Renal cortex interstitium (tissue), 11 donors: Measurements from ENCODE around the gene CNTN2. TPM values are rescaled to one million over a fixed set of nuclear protein-coding genes. Genes with fewer than 3 reads are reported as not detected.

Experiments used
- DNase-seq, 11 donors: peaks; one replicate each; pipeline ENCODE4 v3.0.0-alpha.2; 2013; ENCODE audit warnings: low read depth in 9 of 11, low spot score in 4 of 11; ENCODE audit errors: extremely low read depth in 1 of 11
- polyA plus RNA-seq, 3 donors: library from polyadenylated mRNA; unstranded; fragments of 120-200 nt; gene quantifications; one replicate each; pipeline ENCODE4 v1.2.1, GENCODE V29; 2013; ENCODE audit not compliant: insufficient read length in 3 of 3

Gene CNTN2
- polyA plus RNA-seq, 3 donors: 0.59 to 0.76 (median 0.72) TPM

DNA sequence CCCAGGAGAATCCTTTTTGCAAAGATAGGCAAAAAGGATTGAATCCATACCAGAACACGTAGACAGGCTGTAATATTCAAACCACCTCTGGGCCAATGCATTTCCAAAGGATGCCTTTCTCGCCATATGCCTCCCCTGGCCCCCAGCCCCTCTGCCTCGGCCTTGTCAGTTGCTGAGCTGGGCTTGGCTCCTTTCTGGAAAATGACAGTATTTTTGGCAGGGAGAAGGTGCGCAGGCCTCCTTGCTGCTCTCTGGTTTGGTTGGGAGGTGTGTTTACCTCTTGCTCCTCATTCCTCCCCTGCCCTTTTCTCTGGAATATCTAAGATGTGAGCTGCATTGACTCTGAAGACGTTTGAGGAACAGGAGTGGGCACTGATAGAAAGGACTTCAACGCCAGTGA, 26.0 kb upstream of the CNTN2 start:
- no peak for DNase-seq

GRCh38 chr1:205017766-205018165, 25.2 kb upstream of the CNTN2 start:
- no peak for DNase-seq

DNA sequence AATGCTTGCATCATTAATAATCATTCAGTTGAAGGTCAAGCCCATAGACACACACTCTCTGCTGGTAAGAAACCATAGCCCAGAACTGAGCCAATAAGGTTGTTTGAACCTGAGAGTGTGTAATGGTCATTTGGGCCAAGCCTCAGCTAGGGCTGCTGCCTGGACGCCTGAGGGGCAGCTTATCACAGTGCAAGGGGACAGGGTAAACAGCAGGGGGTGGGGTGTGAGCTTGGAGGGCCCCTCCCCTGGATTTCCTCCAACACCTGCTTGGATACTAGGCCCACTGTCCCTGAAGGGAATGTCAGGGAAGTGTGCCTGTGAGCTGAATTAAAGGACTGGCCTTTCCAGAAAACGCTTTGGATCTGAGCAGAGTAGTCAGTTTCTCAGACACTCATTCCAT, 24.6 kb upstream of the CNTN2 start:
- no peak for DNase-seq

DNA sequence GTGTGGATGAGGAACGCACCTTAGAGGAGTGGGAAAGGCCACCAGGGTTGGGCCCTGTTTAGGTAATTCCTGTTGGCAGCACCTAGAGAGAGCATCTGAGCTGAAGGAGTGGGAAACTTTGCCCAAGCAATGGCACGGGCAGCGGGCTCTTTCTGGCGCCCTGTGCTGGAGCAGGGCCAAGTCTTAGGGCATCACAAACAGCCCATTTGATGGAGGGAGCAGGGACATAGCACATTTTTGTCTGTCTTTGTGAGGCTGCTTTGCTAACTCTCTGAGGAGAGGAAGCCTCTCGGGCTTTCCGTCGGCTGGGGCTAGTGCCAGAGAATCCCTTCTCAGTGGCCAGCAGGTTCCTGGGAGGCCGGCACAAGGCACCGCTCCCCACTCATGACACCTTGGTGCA, 22.5 kb upstream of the CNTN2 start:
- DNase-seq: no peak

DNA sequence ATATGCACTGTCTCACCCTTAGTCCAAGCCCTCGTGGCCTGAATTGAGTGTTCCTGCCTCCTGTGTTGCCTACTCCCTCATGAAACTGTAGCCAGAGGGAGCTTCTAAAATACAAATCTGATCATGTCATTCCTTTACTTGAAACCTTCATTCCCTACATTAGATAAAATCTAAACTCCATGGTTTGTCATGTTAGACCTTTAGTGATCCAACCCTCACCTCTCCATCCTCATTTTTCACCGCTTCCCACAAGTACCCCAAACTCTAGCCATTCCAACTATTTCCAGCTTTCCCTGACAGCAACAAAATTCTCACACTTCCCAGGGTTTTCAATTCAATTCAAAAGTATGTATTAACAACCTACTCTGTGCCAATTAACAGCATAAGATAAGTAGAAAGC, 18.3 kb upstream of the CNTN2 start:
- no peak for DNase-seq

- DNase-seq: no peak
These were observed 17.8 kb upstream of the CNTN2 start for GRCh38 chr1:205025239-205025638.

- DNase-seq: no peak
These were observed 16.8 kb upstream of the CNTN2 start for GRCh38 chr1:205026181-205026580.

DNA sequence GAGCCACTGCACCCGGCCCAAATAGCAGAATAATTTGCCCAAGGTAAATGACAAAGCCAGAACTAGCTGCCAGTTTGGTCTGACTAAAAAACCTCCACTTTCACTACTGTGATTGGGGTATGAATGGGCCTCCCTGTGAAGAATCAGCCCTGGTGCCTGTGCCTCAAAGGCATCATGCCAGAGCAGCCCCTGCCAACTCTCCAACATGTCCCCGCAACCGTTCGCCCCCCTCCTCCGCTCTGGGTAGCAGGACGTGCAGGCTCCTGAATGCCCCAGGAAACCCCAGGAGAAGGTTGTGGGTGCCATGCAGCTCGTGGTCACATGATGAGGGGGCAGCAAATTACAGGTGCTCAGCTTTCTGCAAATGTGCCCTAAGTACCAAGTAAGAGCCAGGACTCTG, 14.6 kb upstream of the CNTN2 start:
- no peak for DNase-seq

DNA sequence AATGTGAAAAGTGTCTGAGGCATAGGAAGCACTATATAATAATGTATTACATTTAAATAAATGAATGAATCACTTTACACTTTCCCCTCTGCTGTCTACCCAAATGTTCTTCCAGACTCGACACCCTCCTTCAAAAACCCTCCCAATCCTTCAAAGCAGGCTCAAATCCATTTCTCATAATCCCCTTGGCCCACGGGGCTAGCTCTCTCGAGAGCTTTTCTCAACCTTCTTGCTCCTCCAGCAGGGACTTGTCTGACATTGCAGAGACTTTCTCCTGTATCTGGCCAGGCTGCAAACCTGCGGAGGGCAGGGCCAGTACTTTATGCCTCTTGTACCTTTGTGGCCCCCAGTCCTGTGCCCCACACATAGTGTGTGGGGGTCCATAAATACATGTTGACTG, 14.1 kb upstream of the CNTN2 start:
- no peak for DNase-seq

- no peak for DNase-seq
These were observed 12.8 kb upstream of the CNTN2 start for GRCh38 chr1:205030241-205030640.

GRCh38 chr1:205030896-205031295, 12.1 kb upstream of the CNTN2 start:
- no peak for DNase-seq

GRCh38 chr1:205032508-205032907, 10.5 kb upstream of the CNTN2 start:
- DNase-seq: no peak

GRCh38 chr1:205037539-205037938, 5.5 kb upstream of the CNTN2 start:
- no peak for DNase-seq

GRCh38 chr1:205038132-205038786, 4.8 kb upstream of the CNTN2 start:
- no peak for DNase-seq

- no peak for DNase-seq
These were observed 1.9 kb upstream of the CNTN2 start for GRCh38 chr1:205041001-205041715.

DNA sequence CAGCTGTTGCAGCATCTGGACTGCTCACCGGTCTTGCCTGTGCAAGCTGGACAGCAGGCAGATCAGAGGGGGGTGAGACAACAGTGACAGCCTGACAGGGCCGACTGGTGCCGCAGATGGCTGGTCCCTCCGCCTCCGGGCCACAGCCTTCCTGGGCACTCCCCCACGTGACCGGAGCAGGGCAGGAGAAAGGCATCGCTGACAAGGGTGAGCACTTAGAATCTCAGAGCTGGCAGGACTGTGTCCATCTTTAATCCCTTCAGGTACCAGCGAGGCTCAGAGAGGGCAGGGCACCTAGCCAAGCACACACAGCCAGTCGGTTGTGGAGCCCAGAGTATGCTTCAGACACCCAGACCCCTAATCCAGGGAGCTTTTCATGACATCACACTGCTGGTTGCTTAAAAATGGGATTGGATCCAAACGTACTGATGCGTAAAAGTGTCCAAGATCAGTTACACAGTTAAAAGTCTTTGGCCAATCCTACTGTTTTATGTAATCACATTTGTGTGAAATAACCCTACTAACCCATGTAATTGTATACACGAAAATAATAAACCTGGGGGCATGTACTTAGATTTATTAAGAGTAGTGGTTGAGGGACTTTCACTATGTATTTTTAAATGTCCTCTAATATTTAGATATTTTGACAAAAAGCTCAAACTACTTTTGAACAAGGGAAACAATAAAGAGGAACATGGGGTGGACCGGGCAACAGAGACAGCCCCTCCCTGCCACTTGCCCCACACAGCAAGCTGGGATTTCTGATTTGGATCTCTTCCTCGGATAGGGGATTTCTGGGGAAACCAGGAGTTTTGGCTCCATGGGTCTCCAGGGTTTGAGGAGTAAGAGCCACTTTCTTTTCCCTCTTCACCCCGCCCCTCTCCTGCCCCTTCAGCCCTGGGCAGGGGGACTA, 758 bp upstream of the CNTN2 start:
- DNase-seq: no peak

DNA sequence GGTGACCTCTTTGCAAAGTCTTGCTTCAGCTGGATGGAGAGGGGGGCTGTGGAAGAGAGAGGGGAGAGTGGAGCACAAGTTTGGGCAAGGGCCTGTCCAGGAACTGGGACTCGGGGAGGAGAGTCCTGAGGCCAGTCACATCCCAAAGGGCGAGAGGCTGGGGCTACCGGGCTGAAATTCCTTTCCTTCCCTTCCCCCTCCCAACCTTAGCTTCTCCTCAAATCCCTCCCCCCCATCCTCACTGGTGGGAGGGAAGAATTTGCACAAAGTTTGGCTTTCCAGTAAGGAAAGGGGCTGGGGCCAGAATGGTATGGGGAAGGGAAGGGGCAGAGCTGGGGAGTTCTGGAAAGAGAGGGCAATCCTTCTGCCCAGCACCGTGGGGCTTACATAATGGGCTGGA, 854 bp downstream of the CNTN2 start:
- no peak for DNase-seq

DNA sequence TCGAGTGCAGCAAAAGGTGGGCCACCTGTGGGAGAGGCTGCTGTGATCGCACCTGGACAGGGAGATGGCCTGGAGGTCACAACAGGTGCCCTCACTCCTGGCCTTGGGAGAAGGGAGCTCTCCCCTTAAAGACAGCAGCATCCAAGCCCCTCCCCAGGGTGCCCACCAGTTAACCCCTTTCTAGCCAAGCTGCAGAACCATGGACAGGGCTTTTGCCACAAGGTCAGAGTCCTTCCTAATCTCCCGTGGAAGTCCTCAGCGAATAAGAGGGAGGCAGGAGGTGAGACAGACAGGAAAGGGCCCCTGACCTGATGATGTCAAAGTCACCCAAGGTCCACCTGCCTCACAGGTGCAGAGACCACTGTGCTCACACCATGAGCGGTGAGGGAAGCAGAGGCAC, 1.7 kb downstream of the CNTN2 start:
- no peak for DNase-seq

- no peak for DNase-seq
These were observed 2.1 kb downstream of the CNTN2 start for GRCh38 chr1:205045146-205045545.

- DNase-seq: no peak
These were observed 3.9 kb downstream of the CNTN2 start for GRCh38 chr1:205046870-205047269.
